H54 (cell line): ENCODE data around the gene RNF151.

Experiments used
- DNase-seq: peaks from one replicate; pipeline ENCODE4 v3.0.0; 2011; ENCODE audit warnings: low spot score, mixed read lengths; ENCODE audit not compliant: insufficient read length
- FAIRE-seq: peaks from 3 replicates; lab custom pipeline; 2011; peaks lifted over from hg19 to GRCh38; lab: Jason Lieb, UNC
- POLR2A ChIP-seq: IDR thresholded peaks from 2 replicates; pipeline ENCODE4 v1.6.1; 2011; ENCODE audit warnings: low read depth, mild to moderate bottlenecking, low read length

Gene RNF151

DNA sequence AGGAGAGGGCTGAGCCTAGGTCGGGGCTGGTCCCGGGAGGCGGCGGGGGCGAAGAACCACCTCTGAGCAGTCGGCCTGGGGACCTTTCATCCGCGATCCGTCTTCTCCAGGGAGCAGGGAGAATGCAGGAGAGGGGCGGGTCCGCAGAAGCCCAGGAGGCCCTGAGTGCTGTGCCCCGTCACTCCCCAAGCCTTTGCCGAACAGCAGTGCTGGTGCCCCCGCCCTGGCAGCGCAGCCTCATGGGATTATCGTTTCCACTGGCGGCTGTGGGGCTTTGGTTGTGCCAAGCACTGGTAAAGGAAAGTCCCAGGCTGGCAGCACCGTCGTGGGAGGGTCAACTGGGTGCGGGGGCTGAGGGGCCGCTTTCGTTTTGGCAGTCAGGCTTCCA, 5.8 kb downstream of the RNF151 start:
- no peak for TF ChIP-seq POLR2A
- FAIRE-seq (no peak), DNase-seq (no peak)

DNA sequence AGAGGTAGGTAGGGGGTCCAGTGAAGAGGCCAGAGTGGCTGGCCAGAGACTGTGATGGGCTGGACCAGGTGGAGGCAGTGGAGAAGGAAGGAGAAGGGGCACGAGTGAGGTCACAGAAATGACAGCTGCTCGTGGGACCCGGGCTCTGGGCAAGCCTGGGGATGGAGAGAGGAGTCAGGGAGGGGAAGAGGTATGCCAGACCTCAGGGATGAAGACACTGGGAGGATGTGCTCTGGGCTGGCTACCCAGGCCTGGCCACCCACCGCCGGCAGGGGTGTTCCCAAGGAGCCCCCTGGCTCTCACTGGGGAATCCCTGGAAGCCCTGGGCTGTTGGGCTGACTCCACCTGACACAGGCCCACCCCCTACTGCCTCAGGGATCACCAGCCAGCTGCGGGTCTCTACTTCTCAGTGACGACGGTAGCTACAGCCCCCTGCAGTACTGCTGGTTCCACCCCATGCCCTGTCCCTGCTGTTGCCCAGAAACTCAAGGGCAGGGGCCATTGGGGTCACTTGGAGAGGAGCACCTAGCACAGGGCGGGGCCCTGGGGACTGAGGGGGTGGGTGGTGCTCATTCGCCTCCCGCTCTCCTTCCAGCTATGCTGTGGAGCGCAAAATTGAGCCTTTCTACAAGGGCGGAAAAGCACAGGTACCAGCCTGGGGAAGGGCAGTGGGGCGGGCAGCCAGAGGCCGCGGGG, 7.0 kb downstream of the RNF151 start:
- DNase-seq = no peak
- no peak for FAIRE-seq
- no peak for TF ChIP-seq POLR2A

DNA sequence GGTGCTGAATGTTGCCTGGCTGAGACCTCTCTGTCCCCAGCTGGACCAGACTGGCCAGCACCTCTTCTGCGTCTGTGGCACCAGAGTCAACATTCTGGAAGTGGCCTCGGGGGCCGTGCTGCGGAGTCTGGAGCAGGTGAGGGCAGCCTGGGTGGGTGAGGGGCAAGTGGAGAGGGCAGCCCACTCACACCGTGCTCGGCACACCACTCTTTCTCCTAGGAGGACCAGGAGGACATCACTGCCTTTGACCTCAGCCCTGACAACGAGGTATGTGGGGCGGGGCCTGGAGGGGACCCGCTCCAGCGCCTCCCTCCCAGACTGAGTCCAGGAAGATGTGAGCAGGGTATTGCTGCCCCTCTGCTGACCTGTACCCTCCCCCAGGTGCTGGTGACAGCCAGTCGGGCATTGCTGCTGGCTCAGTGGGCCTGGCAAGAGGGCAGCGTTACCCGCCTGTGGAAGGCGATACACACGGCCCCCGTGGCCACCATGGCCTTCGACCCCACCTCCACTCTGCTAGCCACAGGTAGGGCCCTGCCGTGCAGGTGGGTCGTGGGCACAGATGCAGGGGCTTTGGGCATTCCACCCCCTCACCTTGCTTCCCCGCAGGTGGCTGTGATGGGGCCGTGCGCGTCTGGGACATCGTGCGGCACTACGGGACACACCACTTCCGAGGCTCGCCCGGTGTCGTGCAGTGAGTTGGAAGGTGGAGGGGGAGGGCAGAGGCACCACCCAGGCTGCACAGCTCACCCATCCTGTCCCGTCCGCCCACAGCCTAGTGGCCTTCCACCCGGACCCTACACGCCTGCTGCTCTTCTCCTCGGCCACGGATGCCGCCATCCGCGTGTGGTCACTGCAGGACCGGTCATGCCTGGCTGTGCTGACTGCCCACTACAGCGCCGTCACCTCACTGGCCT, 7.8 kb downstream of the RNF151 start:
- no peak for TF ChIP-seq POLR2A
- no peak for FAIRE-seq
- no peak for DNase-seq

DNA sequence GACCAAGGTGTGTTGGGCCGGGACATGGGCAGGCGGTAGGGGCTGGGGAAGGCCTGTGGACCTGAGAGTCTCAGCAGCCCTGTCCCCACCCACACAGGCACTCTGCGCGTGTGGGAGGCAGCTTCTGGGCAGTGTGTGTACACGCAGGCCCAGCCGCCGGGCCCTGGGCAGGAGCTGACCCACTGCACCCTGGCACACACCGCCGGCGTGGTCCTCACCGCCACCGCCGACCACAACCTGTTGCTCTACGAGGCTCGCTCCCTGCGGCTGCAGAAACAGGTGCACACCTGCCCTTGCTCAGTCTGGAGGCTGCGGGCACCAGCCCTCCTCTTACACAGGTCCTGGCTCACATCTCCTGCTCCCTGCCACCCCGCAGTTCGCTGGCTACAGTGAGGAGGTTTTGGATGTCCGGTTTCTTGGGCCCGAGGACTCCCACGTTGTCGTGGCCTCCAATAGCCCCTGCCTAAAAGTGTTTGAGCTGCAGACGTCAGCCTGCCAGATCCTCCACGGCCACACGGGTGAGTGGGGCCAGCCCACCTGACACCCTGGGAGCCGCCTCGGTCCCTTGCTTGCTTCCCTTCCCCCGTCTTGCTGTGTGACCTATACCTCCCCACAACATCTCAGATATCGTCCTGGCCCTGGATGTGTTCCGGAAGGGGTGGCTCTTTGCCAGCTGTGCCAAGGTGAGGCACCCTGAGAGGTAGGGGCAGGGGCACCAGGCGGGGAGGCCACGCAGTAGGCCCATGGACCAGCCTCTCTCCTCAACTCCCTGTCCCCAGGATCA, 9.0 kb downstream of the RNF151 start:
- no peak for TF ChIP-seq POLR2A
- no peak for FAIRE-seq
- no peak for DNase-seq

DNA sequence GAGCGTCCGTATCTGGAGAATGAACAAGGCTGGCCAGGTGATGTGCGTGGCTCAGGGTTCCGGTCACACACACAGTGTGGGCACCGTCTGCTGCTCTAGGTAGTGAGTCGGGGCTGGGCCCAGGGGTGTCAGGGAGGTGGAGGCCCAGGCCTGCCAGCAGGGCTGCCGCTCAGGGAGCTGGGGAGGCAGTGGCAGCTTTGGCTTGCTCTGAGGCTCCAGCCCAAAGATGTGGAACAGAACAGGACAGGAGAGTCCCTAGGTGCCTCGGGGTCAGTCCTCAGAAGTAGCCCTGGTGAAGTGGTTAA, 9.5 kb downstream of the RNF151 start:
- no peak for FAIRE-seq
- TF ChIP-seq POLR2A = no peak
- no peak for DNase-seq

DNA sequence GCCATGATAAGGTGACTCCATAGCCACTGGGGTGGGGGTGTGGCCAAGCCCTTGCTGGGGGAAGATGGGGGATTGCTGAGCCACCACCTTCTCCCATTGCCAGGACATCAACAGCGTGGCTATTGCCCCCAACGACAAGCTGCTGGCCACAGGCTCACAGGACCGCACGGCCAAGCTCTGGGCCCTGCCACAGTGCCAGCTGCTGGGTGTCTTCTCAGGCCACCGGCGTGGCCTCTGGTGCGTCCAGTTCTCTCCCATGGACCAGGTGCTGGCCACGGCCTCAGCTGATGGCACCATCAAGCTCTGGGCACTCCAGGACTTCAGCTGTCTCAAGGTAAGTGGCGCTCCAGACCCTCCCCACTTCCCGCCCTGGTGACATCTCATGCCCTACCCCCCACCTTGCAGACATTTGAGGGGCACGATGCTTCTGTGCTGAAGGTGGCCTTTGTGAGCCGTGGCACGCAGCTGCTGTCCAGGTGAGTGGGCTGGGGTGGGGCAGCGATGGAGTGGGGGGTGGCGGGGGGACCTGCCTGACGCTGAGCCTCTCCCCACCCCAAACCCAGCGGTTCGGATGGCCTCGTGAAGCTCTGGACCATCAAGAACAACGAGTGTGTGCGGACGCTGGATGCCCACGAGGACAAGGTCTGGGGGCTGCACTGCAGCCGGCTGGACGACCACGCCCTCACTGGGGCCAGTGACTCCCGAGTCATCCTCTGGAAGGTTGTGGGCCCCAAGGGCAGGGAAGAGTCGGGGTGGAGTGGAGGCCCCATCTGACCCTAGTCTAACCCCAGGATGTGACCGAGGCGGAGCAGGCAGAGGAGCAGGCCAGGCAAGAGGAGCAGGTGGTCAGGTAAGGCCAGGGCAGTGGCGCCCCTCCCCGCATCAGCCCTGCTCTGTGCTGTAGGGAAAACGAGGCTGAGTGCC, 10.6 kb downstream of the RNF151 start:
- no peak for TF ChIP-seq POLR2A

DNA sequence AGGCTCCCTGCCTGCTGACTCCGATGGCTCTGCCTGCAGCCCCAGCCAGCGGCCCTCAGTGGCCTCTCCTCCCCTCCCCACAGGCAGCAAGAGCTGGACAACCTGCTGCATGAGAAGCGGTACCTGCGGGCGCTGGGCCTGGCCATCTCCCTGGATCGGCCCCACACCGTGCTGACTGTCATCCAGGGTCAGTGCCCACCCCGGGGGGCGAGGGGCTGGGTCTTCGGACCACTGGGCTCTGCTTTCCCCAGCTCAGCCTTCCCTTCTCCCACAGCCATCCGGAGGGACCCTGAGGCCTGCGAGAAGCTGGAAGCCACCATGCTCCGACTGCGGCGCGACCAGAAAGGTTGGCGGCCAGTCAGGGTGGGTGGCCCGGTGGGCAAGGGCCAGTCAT, 11.2 kb downstream of the RNF151 start:
- no peak for FAIRE-seq
- TF ChIP-seq POLR2A = no peak

More for the DNA sequence above, 10.6 kb downstream of the RNF151 start:
- DNase-seq (no peak), FAIRE-seq (no peak)

DNA sequence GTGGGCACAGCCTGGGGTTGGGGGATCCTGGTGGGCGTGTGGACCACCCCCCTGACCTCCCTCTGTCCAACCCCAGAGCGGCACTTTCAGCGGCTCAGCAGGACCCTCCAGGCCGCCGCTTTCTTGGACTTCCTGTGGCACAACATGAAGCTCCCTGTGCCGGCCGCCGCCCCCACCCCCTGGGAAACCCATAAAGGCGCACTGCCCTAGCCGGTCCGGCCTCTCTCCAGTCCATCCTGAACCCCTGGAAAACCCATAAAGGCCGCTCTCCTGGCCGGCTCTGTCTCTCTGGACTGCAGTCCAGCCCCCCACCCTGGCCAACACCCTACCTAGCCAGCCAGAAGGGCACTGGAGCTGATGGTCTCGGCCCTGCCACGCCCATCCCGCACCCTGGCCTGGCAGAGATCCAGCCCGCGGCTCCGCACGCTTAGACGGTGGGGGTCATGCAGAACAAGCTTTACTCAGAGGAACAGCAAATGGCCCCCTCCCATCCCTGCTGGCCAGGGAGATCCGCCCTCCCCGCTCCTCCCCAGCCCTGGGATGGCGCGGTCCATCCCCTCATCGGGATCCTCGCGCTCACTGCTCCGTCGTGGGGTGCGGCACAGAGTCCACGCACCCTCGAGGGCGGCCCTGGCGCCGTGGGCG, 11.9 kb downstream of the RNF151 start:
- TF ChIP-seq POLR2A = no peak
- FAIRE-seq (no peak), DNase-seq (no peak)

More for the DNA sequence above, 11.2 kb downstream of the RNF151 start:
- no peak for DNase-seq

DNA sequence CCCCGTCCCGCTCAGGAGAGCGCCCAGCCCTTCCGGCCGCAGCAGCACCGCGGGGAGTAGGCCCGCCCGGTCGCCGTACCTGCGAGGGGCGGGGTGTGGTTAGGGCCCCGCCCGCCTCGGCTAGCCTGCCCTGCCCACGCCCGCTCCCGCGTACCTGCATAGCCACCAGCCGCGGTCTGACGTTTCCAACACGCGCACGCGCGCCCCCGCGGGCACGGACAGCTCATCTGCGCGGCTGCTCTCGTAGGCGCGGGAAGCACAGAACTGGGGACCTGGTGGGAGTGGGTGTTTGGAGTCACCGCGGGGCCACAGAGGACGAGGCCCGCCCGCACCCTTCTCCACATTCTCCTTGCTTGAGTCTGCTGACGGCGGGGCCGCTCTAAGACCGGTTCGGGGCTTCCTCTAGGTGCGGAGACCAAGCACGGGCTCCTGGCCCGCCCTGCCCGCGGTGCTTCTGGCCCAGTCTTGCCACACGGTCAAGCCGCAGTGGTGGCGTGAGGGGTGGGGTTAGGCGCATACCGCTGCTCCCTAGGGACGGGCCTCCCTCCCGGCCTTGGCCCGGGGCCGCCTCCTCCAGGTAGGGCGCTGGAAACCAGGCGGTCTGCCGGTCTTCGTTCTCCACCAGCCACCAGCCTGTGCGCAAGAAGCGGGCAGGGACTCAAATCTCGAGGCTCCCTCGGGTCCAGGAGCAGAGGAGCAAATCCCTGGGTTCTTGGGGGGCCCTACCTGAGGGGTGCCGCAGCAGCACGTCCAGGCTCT, 12.8 kb downstream of the RNF151 start:
- no peak for DNase-seq
- no peak for FAIRE-seq
- no peak for TF ChIP-seq POLR2A

DNA sequence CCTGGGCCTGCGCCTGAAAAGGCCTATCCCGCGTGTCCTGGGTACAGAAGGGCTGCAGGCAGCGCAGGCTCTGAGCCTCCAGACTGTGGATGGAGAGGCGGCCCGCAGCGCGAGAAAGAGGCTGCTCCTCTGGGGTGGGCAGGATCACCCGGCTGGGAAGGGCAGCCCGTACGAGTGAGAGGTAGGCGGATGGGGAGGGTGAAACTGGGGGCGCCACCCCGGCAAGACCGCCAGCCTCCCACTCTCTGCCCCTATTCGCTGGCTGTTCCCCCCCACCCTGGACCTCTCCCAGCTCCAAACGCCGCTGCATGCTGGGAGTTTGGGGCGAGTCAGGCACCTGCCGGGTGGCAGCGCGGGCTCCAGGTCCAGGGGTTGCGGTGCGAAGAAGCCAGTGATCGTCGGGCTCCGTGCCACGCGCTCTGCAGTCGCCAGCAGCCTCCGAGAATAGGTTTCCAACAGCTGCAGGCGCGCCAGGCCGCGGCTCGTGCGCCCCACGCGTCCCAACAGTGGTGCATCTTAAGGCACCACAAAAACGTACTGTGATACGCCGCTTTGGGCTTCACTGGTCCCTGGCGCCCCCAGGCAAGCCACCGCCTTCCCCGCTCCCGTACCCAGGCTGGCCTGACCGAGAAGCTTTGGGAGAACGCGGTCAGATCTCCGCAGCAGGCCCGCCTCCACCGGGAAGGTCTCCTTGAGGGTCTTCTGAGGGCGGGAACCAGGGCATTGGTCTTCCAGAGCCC, 13.5 kb downstream of the RNF151 start:
- no peak for FAIRE-seq
- no peak for DNase-seq
- TF ChIP-seq POLR2A = no peak

DNA sequence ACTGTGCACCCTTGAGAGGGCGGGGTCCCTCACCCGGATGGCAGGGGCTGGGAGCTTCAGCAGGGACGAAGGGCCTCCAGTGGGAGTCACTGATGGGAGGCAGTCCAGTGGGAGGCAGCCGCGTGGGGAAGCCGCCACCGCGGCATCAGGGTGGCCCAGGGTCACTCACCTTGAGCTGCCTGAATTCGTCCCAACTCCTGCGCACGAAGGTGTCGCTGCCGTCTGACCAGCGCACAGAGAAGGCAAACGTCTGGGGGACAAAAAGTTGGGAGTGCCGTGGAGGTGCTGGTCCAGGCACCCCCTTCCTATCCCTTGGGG, 14.1 kb downstream of the RNF151 start:
- FAIRE-seq (no peak), DNase-seq (no peak)
- no peak for TF ChIP-seq POLR2A

DNA sequence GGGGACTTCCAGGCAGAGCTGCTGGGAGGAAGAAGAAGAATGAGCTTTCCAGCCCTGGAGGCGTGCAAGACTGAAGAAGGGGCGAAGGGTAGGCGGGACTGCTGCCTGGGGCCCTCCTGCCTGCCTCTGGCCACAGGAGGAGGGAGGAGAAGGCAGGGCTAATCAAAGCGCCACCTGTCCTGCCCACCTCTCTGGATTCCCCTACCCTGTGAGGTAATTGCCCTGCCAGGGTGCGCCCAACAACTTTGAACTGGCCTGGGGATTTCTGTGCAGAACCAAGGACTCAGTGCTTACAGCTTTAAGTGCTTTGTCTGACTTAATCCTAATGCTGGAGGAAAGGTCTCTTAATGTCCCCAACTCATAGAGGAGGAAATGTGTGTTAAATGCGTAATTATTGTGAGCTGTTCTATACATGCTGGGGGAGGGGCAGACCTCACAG, 14.8 kb downstream of the RNF151 start, which contains the start of gene NOXO1:
Gene NOXO1 (minus strand): TSS at position 72 of the 439 bp plus-strand sequence. CDS start 290 bp downstream, outside the sequence.
- no peak for DNase-seq
- no peak for TF ChIP-seq POLR2A
- FAIRE-seq = no peak
